Lower leg skin (tissue), 3 donors: Measurements from ENCODE around the gene MYH10.

ENCODE experiments used
- POLR2A ChIP-seq, 2 donors: fragments of 450-650 bp; IDR thresholded peaks; one replicate each; pipeline ENCODE4 v1.6.1; 2016 to 2017; ENCODE audit warnings: antibody characterized with exemption in 2 of 2, mild to moderate bottlenecking in 1 of 2, moderate library complexity in 1 of 2
- TF ChIP-seq, protein P1 (sequence below), 3 donors: fragments of 450-650 bp; IDR thresholded peaks; one replicate each; pipeline ENCODE4 v1.5.1; 2016; ENCODE audit warnings: antibody characterized with exemption in 3 of 3, mild to moderate bottlenecking in 3 of 3, moderate library complexity in 2 of 3

DNA sequence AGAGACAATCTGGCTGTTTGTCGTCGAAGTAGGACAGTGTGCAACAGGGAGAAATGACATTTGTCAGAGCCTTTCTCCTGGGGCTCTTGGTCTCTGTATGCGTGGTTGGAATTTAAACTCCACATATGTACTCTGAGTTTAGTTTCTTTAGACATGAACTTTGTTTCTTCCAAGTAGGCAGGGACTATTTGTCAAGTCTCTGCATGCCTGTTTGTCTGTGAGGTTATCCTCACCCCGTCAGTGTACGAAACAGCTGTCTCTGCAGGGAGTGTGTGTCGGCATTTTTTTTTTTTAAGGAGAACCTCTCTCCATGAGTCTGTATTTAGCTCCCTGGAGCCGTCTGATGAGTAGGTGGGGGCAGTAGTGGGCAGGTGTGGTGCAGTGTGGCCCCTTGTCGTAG, 165.2 kb downstream of the MYH10 start:
- TF ChIP-seq, protein P1, sequence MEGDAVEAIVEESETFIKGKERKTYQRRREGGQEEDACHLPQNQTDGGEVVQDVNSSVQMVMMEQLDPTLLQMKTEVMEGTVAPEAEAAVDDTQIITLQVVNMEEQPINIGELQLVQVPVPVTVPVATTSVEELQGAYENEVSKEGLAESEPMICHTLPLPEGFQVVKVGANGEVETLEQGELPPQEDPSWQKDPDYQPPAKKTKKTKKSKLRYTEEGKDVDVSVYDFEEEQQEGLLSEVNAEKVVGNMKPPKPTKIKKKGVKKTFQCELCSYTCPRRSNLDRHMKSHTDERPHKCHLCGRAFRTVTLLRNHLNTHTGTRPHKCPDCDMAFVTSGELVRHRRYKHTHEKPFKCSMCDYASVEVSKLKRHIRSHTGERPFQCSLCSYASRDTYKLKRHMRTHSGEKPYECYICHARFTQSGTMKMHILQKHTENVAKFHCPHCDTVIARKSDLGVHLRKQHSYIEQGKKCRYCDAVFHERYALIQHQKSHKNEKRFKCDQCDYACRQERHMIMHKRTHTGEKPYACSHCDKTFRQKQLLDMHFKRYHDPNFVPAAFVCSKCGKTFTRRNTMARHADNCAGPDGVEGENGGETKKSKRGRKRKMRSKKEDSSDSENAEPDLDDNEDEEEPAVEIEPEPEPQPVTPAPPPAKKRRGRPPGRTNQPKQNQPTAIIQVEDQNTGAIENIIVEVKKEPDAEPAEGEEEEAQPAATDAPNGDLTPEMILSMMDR (IDR thresholded peaks at IDR 0.05), result no peak
- TF ChIP-seq POLR2A (IDR thresholded peaks at IDR 0.05), result no peak
